HG02852 (cell line): ENCODE data around the gene TELO2.

Experiments
- ATAC-seq: cut with Tn5 transposase; IDR thresholded peaks from one replicate; pipeline ENCODE4 v1.9.1; 2021; ENCODE audit warnings: mild to moderate bottlenecking, moderate library complexity; ENCODE audit not compliant: unreplicated experiment

Gene TELO2

GRCh38 chr16:1533443-1533951, 40.3 kb downstream of the TELO2 start, which contains the start of gene TMEM204:
Gene TMEM204, plus strand, starts transcription at chr16:1533666. Its CDS starts 610 bp downstream, at chr16:1534276.
- ATAC-seq: no peak

GRCh38 chr16:1534021-1535020, 41.2 kb downstream of the TELO2 start:
- no peak for ATAC-seq

GRCh38 chr16:1535391-1536291, 42.5 kb downstream of the TELO2 start:
- ATAC-seq: no peak

- ATAC-seq: no peak
Measured at GRCh38 chr16:1536601-1537000, 43.4 kb downstream of the TELO2 start.

- no peak for ATAC-seq
Measured at GRCh38 chr16:1537138-1537577, 44.0 kb downstream of the TELO2 start.

GRCh38 chr16:1537763-1538289, 44.7 kb downstream of the TELO2 start:
- ATAC-seq: no peak

DNA sequence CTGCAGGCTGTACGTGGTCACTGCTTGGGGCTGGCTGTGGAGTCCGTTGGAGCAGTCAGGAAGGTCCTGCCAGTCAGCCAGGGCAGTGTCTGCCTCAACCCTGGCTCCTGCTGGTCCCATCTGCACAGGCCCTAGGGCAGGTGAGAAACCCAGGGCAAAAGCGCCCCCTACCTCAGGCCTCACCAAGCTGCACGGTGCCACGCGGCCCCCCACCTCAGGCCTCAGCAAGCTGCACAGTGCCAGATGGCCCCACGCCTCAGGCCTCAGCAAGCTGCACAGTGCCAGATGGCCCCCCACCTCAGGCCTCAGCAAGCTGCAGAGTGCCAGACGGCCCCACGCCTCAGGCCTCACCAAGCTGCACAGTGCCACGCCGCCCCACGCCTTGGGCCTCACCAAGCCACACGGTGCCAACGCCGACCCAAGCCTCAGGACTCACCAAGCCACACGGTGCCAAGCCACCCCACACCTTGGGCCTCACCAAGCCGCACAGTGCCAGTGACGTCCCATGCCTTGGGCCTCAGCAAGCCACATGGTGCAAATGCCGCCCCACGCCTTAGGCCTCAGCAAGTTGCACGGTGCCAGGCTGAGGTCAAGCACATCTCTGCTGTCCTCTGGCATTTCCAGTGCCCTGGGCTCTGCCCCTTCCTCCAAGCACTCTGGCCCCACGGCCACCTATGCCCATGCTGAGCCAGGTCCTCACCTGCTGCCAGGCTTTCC, 45.8 kb downstream of the TELO2 start:
- no peak for ATAC-seq

DNA sequence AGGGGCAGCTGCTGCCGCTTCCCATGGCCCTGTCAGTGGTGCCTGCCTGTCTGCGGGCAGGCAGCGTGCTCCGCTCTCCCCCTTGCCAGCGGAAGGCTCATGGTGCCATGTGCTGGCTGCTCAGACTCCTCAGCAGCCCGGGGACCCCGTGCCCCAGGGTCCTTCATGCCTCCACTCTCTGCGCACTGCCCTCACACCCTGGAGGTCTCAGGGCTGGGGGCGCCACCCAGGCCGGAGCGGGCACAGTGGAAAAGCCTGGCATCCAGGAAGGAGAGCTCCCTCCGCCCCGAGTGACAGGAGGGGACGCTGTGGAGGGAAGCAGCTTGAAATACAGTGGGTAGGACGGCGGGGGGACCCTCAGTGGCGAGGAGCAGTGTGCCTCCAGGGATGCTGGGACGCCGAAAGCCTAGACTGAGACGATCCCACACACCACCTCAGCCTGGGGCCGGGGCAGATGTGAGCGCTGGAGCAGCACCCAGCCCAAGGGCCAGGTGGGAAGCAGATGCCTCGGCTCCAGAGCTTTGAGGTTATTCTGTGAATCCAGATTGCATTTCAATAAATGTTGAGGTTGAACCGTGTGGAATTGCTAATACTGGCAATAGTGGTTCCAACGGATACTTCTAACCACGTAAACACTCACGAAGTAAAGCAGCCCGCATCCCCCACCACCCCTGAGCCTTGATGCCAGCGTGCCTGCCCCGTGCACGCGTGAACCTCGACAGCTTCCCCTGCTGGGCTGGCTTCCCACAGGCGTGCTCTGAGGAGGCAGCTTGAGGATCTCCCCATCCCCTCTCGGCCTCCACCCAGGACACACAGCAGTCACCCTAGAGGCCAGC, 46.8 kb downstream of the TELO2 start:
- ATAC-seq: no peak

- no peak for ATAC-seq
Measured at GRCh38 chr16:1540556-1540855, 47.3 kb downstream of the TELO2 start.

GRCh38 chr16:1541293-1542165, 48.4 kb downstream of the TELO2 start:
- ATAC-seq: no peak

GRCh38 chr16:1542166-1542500, 49.0 kb downstream of the TELO2 start:
- no peak for ATAC-seq

GRCh38 chr16:1542533-1542932, 49.4 kb downstream of the TELO2 start:
- no peak for ATAC-seq

- ATAC-seq: no peak
Measured at GRCh38 chr16:1543085-1543896, 50.1 kb downstream of the TELO2 start.

DNA sequence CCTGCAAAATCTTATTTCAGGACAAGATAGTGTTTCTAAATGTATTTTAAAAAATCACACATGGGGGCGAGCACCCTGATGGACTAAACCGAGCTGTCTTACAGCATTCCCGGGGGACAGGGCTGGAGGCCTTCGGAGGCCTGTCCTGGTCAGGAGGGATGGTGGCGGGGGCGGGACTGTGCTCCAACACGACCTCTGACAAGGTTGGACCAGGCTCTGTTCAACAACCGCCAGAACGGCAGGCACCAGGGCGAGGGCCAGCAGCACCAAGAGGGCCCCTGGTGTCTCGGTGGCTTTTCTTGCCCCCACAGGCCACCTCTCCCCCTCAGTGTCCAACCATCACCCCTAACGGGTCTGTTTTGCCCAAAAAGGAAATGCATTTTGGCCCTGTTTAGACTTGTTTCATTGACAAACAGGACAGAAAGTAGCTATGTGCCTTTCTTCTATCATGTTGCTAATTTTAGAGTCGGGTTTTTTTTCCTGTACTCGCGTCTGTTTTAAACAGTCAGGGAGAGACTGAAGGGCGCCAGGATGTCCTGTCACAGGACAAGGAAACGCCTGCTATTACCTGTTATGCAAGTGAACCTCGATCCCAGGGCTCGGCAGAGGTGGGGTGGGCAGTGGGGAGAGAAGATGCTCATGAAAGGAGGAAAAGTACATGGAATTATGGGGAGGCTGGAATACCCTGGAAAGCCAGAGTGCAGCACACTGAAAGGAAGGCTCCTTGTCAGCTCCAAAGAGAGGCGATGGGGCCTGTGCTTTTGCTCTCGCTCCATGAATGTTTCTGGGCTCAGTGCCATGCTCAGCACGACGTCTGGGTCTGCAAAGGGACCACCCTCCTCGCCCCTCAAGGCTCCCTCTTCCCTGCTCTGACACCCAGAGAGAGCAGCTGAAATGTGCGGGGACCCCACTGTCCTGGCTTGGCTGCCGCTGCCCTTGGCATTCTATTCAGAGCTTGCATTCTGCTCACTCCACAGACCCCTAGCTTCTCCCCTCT, 52.2 kb downstream of the TELO2 start:
- ATAC-seq: no peak

GRCh38 chr16:1546430-1546829, 53.3 kb downstream of the TELO2 start:
- no peak for ATAC-seq

DNA sequence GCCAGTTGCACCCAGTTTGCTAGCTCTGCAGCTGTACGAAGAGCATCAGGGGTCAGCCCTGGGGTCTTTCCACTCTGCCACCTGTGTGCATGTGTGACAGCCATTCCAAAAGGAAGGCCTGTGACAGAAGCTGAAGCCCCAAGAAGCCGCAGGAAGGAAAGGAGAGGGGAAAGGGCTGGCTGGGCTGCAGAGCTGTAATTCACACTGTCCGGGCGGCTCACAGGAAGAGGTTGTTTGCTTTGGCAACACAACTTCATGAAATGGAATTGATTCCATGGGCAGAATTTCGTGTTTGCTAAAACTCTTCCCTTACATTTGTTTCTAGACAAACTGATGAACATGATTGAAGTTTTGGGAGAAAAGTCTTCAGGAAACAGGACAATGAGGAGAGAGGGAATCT, 55.1 kb downstream of the TELO2 start:
- ATAC-seq: no peak

- no peak for ATAC-seq
Measured at GRCh38 chr16:1548727-1549126, 55.6 kb downstream of the TELO2 start.
